IMR-90 (cell line): ENCODE measurements around the gene SLC2A6. TPM values are rescaled to one million over a fixed set of nuclear protein-coding genes. Genes with fewer than 3 reads are reported as not detected.

Experiments
- ATAC-seq: fragments of 200-7000 bp; cut with Tn5 transposase; 2 replicates; pipeline ENCODE4 v1.9.1; 2020; ENCODE audit warnings: low read depth, mild to moderate bottlenecking, moderate library complexity
- BruUV-seq: library from RNA; stranded (reverse); fragments of 400-500 nt; replicated peaks from 2 replicates; lab custom pipeline; 2021; lab: Mats Ljungman, UMichigan
- CTCF ChIA-PET: fragments of 300-600 bp; formaldehyde crosslinking; extraction: SDS; loops from one replicate; lab custom pipeline; 2021; ENCODE audit warnings: antibody characterized with exemption; lab: Yijun Ruan, JAX
- POLR2A ChIA-PET: fragments of 300-600 bp; sonication (Branson Sonifier 250); formaldehyde crosslinking; loops from one replicate; lab custom pipeline; 2022; ENCODE audit warnings: antibody characterized with exemption; ENCODE audit not compliant: unreplicated experiment; lab: Charles Lee
- DNase-seq: peaks from one replicate; pipeline ENCODE4 v3.0.0; 2013
- H2AFZ ChIP-seq: replicated peaks from 2 replicates; pipeline ENCODE3; 2013; ENCODE audit warnings: low read length, mild to moderate bottlenecking; ENCODE audit not compliant: poor library complexity
- H2AK5ac ChIP-seq: 2 replicates; pipeline ENCODE4 v1.6.1; 2013; ENCODE audit warnings: low read depth, low read length, inconsistent platforms
- H2AK9ac ChIP-seq: replicated peaks from 2 replicates; pipeline ENCODE3; 2013; ENCODE audit warnings: mild to moderate bottlenecking, low read depth, low read length, moderate library complexity; ENCODE audit not compliant: poor library complexity
- H2BK120ac ChIP-seq: 2 replicates; pipeline ENCODE4 v1.6.1; 2013; ENCODE audit warnings: low read depth, low read length, inconsistent platforms
- H2BK15ac ChIP-seq: 3 replicates; pipeline ENCODE4 v1.6.1; 2013; ENCODE audit warnings: low read depth, low read length, inconsistent platforms
- H2BK20ac ChIP-seq: 2 replicates; pipeline ENCODE4 v1.6.1; 2013; ENCODE audit warnings: low read depth, mild to moderate bottlenecking, inconsistent platforms, low read length, moderate library complexity
- H2BK5ac ChIP-seq: 2 replicates; pipeline ENCODE4 v1.6.1; 2013; ENCODE audit warnings: mild to moderate bottlenecking, low read depth, low read length, inconsistent platforms; ENCODE audit not compliant: poor library complexity, severe bottlenecking
- H3K14ac ChIP-seq: replicated peaks from 2 replicates; pipeline ENCODE4 v1.6.1; 2013; ENCODE audit warnings: low read depth, low read length, inconsistent platforms
- H3K18ac ChIP-seq: 2 replicates; pipeline ENCODE4 v1.6.1; 2013; ENCODE audit warnings: low read depth, low read length, control low read depth
- H3K23ac ChIP-seq: 2 replicates; pipeline ENCODE4 v1.6.1; 2013; ENCODE audit warnings: low read depth, low read length, inconsistent platforms
- H3K27ac ChIP-seq: 2 replicates; pipeline ENCODE4 v1.5.1; 2013; ENCODE audit warnings: mild to moderate bottlenecking, control low read depth, low read length; ENCODE audit not compliant: insufficient read depth
- H3K27me3 ChIP-seq: 2 replicates; pipeline ENCODE4 v1.6.1; 2013; ENCODE audit warnings: low read length; ENCODE audit not compliant: control insufficient read depth, insufficient read depth
- H3K36me3 ChIP-seq: 2 replicates; pipeline ENCODE4 v1.6.1; 2013; ENCODE audit warnings: low read length, mixed read lengths; ENCODE audit not compliant: control insufficient read depth, insufficient read depth
- H3K4ac ChIP-seq: 2 replicates; pipeline ENCODE4 v1.6.1; 2013; ENCODE audit warnings: low read depth, low read length, inconsistent platforms
- H3K4me1 ChIP-seq: 2 replicates; pipeline ENCODE4 v1.6.1; 2013; ENCODE audit warnings: low read length, mixed read lengths; ENCODE audit not compliant: control insufficient read depth, insufficient read depth
- H3K4me2 ChIP-seq: 2 replicates; pipeline ENCODE4 v1.6.1; 2013; ENCODE audit warnings: low read depth, mild to moderate bottlenecking, control low read depth, low read length, moderate library complexity
- H3K4me3 ChIP-seq: 2 replicates; pipeline ENCODE4 v1.5.1; 2013; ENCODE audit warnings: low read depth, mild to moderate bottlenecking, control low read depth, low read length, moderate library complexity; ENCODE audit not compliant: insufficient read depth
- H3K56ac ChIP-seq: 2 replicates; pipeline ENCODE4 v1.6.1; 2013; ENCODE audit warnings: low read length, inconsistent platforms; ENCODE audit not compliant: insufficient read depth; ENCODE audit errors: extremely low read depth
- H3K79me1 ChIP-seq, 2 experiments: 2 replicates each; pipeline ENCODE4 v1.6.1; 2013; ENCODE audit warnings: low read length in 2 of 2, inconsistent platforms in 1 of 2, low read depth in 1 of 2
- H3K9ac ChIP-seq: 2 replicates; pipeline ENCODE4 v1.6.1; 2013; ENCODE audit warnings: low read depth, low read length, control low read depth
- H3K9me1 ChIP-seq: 2 replicates; pipeline ENCODE4 v1.6.1; 2013; ENCODE audit warnings: low read length, inconsistent platforms; ENCODE audit not compliant: insufficient read depth
- H3K9me3 ChIP-seq: 2 replicates; pipeline ENCODE4 v1.6.1; 2013; ENCODE audit warnings: low read length; ENCODE audit not compliant: control insufficient read depth, insufficient read depth
- H4K20me1 ChIP-seq: 2 replicates; pipeline ENCODE4 v1.6.1; 2013; ENCODE audit warnings: low read length, inconsistent platforms; ENCODE audit not compliant: insufficient read depth
- H4K5ac ChIP-seq: 2 replicates; pipeline ENCODE4 v1.6.1; 2013; ENCODE audit warnings: mild to moderate bottlenecking, low read depth, low read length, control low read depth
- H4K8ac ChIP-seq, 2 experiments: 2 replicates each; pipeline ENCODE4 v1.6.1; 2013; ENCODE audit warnings: low read depth in 2 of 2, low read length in 2 of 2, control low read depth in 1 of 2, inconsistent platforms in 1 of 2
- H4K91ac ChIP-seq: 2 replicates; pipeline ENCODE4 v1.6.1; 2013; ENCODE audit warnings: low read depth, low read length, inconsistent platforms; ENCODE audit not compliant: insufficient read depth
- POLR2A ChIP-seq: IDR thresholded peaks from 2 replicates; pipeline ENCODE4 v1.6.1; 2012; ENCODE audit warnings: mild to moderate bottlenecking, low read depth, low read length
- SMC3 ChIP-seq: fragments of 150-350 bp; IDR thresholded peaks from 2 replicates; pipeline ENCODE4 v1.6.1; 2016; ENCODE audit warnings: low read depth, mild to moderate bottlenecking, antibody characterized with exemption, low read length, moderate library complexity
- WGBS, 2 experiments: methylation state at CpG; one replicate each; pipeline versions ENCODE4 v1.1.5 to v1.1.7; 2013; ENCODE audit warnings: missing lambda C conversion rate in 2 of 2; ENCODE audit not compliant: insufficient read length in 1 of 2; ENCODE audit errors: extremely low coverage in 2 of 2; 5-methylcytosine and 5-hydroxymethylcytosine counted together
- dilution Hi-C: fragments of 300-500 bp; cut with HindIII; formaldehyde crosslinking; loops from one replicate; pipeline ENCODE4 v1.14.3; 2018; ENCODE audit warnings: low sequenced_read_pairs; ENCODE audit not compliant: unreplicated experiment
- in situ Hi-C: fragments of 300-500 bp; cut with MboI; formaldehyde crosslinking; loops from 3 replicates; pipeline ENCODE4 v1.14.3; 2019; ENCODE audit warnings: low sequenced_read_pairs, inconsistent platforms, mixed read lengths
- intact Hi-C: fragments of 100-400 bp; cut with micrococcal nuclease; formaldehyde crosslinking; loops from 2 replicates; pipeline ENCODE4 v1.10.0; 2022
- polyA plus RNA-seq, 3 experiments: library from polyadenylated mRNA; depleted of rRNA; stranded (reverse); fragments of >200 nt; gene quantifications; 2 replicates each; pipeline ENCODE4 v1.2.3, GENCODE V29; 2012; ENCODE audit warnings: low replicate concordance in 1 of 3
- total RNA-seq: library from RNA; depleted of rRNA; stranded (reverse); fragments of >200 nt; gene quantifications from 2 replicates; pipeline ENCODE4 v1.2.3, GENCODE V29; 2012

Gene SLC2A6
- total and polyA plus RNA-seq, 2 of the 4 experiments (the other 2 are of a cell fraction) = 2.9 to 8.5 TPM

DNA sequence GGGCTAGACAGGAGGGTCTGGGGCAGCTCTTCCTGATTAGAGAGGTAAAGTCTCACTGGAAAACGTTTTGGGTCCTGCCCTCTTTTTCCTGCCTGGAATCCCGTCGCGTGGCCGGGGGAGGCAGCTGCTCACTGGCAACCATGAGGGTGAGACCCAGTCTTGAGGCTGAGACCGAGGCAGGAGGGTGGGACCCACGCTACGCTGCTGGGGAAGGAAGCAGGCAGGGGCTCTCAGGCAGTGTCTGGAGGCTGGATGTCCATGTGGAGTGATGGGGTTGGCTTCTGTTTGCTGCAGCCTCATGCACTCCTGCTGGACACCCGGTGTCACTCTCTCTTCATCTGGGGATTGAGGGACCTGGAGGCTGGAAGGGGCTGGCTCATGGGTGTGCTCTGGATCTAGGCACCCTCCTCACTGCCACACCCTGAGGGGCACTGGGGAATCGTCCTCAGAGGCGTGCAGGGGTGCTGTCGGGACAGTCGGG, 11.3 kb upstream of the SLC2A6 start:
- no peak overlapping the region for H2AK5ac ChIP-seq
- H3K36me3 ChIP-seq = no peaks in the 10 kb centered on the region
- in situ Hi-C loops (loop anchor here (25.0 kb wide), 1 partner anchor 453 kb away; the partner anchor contains the start of gene GTF3C5), intact Hi-C loops (no loop called here), dilution Hi-C loops (no loop called here)
- no peak overlapping the region for H2AK9ac ChIP-seq
- no peak overlapping the region for H3K27ac ChIP-seq
- ATAC-seq (no peak), DNase-seq (no peak)
- no peak overlapping the region for H4K91ac ChIP-seq
- no peak overlapping the region for H2BK5ac ChIP-seq
- H2BK20ac ChIP-seq = no peak overlapping the region
- no peak overlapping the region for H4K5ac ChIP-seq
- no peak overlapping the region for H4K8ac ChIP-seq
- H3K9me1 ChIP-seq = no peaks in the 10 kb centered on the region; the same call in 1 of the 2 replicates
- no peak overlapping the region for H3K4me3 ChIP-seq
- H3K79me1 ChIP-seq = no peaks in the 10 kb centered on the region
- H3K4ac ChIP-seq = no peak overlapping the region
- no peak overlapping the region for H2BK15ac ChIP-seq
- CTCF ChIA-PET = no interaction called here
- H3K27me3 ChIP-seq = peaks cover 31% of the 10 kb centered on the region; the same call in 1 of the 2 replicates
- no peak overlapping the region for H2BK120ac ChIP-seq
- POLR2A ChIA-PET = no interaction called here
- H2AFZ ChIP-seq = no peak overlapping the region
- no TSS peak for BruUV-seq
- H3K4me1 ChIP-seq = peaks cover 4% of the 10 kb centered on the region; the same call in 1 of the 2 replicates
- no peak overlapping the region for H3K14ac ChIP-seq
- no peak overlapping the region for H3K18ac ChIP-seq
- no CpG with 5 or more reads among the region's 13 CpGs for WGBS, 2 experiments
- 0 out of 2 replicates have a peak, but pooled peaks cover 5% of the 10 kb centered on the region for H4K20me1 ChIP-seq
- no peak overlapping the region for H3K23ac ChIP-seq
- TF ChIP-seq POLR2A = no peak
- TF ChIP-seq SMC3 = no peak
- H3K4me2 ChIP-seq = no peak overlapping the region
- H3K9me3 ChIP-seq = no peaks in the 10 kb centered on the region
- H3K9ac ChIP-seq = no peak overlapping the region
- H3K56ac ChIP-seq = no peak overlapping the region
